Right lobe of liver (tissue), 4 donors: ENCODE measurements around the gene EYA2.

Source experiments
- CTCF ChIP-seq, 4 donors: fragments of 200-600 bp in 3 of 4; fragments of 450-650 bp in 1 of 4; IDR thresholded peaks; one replicate each; pipeline versions ENCODE4 v1.5.1 to v1.8.0; 2016 to 2022; ENCODE audit warnings: antibody characterized with exemption in 4 of 4, mild to moderate bottlenecking in 2 of 4
- POLR2A ChIP-seq: fragments of 450-650 bp; IDR thresholded peaks from one replicate; pipeline ENCODE4 v1.6.1; 2017; ENCODE audit warnings: antibody characterized with exemption, mild to moderate bottlenecking
- donor health status: DM: no; HTN: no; CAD: no.
- donor health status: DM: no; HTN: no; CAD: no.
- donor health status: DM: no; HTN: yes; CAD: no.

DNA sequence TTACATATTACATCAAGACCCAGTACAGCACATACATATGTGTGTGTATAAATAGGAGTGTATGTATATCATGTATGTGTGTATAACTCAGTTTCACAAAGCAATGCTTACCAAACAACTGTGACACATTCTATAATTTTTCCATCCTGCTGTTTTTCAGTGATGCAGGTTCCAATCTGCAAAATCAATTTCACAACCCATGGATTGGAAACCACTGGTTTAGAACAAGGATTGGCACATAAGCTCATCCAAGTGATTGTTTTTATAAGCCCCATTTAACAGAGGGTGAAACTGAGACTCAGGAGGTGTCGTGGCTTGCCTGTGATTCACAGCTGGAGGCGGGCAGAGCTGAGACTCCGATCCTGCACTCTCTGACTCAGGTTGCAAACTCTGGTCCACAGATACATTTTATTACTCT, 303.6 kb downstream of the EYA2 start:
- TF ChIP-seq CTCF (IDR thresholded peaks at IDR 0.05), result no peak
- TF ChIP-seq POLR2A, result no peak
